WI38 (cell line): ENCODE measurements around the gene OR6K6.

ENCODE experiments used
- H3K4me3 ChIP-seq: 2 replicates; pipeline ENCODE4 v1.5.1; 2011; ENCODE audit warnings: low read depth, mild to moderate bottlenecking, control low read depth, low read length
- CTCF ChIP-seq: IDR thresholded peaks from 2 replicates; pipeline ENCODE4 v1.5.1; 2012; ENCODE audit warnings: low read depth, mild to moderate bottlenecking, control low read depth, low read length

The OR6K6 gene

GRCh38 chr1:158800526-158800925 lies 46.0 kb downstream of the OR6K6 start:
- H3K4me3 ChIP-seq, result no peak overlapping the region
- TF ChIP-seq CTCF, result no peak

- H3K4me3 ChIP-seq, result no peak overlapping the region
- no peak for TF ChIP-seq CTCF
Observed at GRCh38 chr1:158801396-158801795, 46.9 kb downstream of the OR6K6 start.

GRCh38 chr1:158803678-158804077 lies 49.2 kb downstream of the OR6K6 start:
- no peak overlapping the region for H3K4me3 ChIP-seq
- no peak for TF ChIP-seq CTCF
